ENCODE data around the gene TSSC4.

Gene TSSC4

GRCh38 chr11:2385156-2386151, 15.1 kb upstream of the TSSC4 start:
- DNase-seq (ENCODE audit: extremely low read depth in 1 of 2, low read depth in 1 of 2), result no peak

GRCh38 chr11:2386591-2386990, 14.0 kb upstream of the TSSC4 start:
- DNase-seq (ENCODE audit: extremely low read depth in 1 of 2, low read depth in 1 of 2), result no peak

- no peak for DNase-seq (ENCODE audit: extremely low read depth in 1 of 2, low read depth in 1 of 2)
Measured at GRCh38 chr11:2387266-2387987, 13.1 kb upstream of the TSSC4 start.

- DNase-seq (ENCODE audit: extremely low read depth in 1 of 2, low read depth in 1 of 2), result no peak
Measured at GRCh38 chr11:2388431-2389376, 11.8 kb upstream of the TSSC4 start.

- no peak for DNase-seq (ENCODE audit: extremely low read depth in 1 of 2, low read depth in 1 of 2)
Measured at GRCh38 chr11:2389377-2390026, 11.0 kb upstream of the TSSC4 start.

GRCh38 chr11:2390091-2390724, 10.3 kb upstream of the TSSC4 start:
- DNase-seq (ENCODE audit: extremely low read depth in 1 of 2, low read depth in 1 of 2), result no peak

- DNase-seq (ENCODE audit: extremely low read depth in 1 of 2, low read depth in 1 of 2), result no peak
Measured at GRCh38 chr11:2390725-2391151, 9.8 kb upstream of the TSSC4 start.

- no peak for DNase-seq (ENCODE audit: extremely low read depth in 1 of 2, low read depth in 1 of 2)
Measured at GRCh38 chr11:2391181-2391975, 9.2 kb upstream of the TSSC4 start.

GRCh38 chr11:2392241-2392959, 8.2 kb upstream of the TSSC4 start:
- DNase-seq (ENCODE audit: extremely low read depth in 1 of 2, low read depth in 1 of 2), result no peak

GRCh38 chr11:2393111-2393868, 7.3 kb upstream of the TSSC4 start:
- no peak for DNase-seq (ENCODE audit: extremely low read depth in 1 of 2, low read depth in 1 of 2)

GRCh38 chr11:2393941-2394817, 6.4 kb upstream of the TSSC4 start:
- no peak for DNase-seq (ENCODE audit: extremely low read depth in 1 of 2, low read depth in 1 of 2)

GRCh38 chr11:2394818-2395105, 5.8 kb upstream of the TSSC4 start:
- no peak for DNase-seq (ENCODE audit: extremely low read depth in 1 of 2, low read depth in 1 of 2)

- no peak for DNase-seq (ENCODE audit: extremely low read depth in 1 of 2, low read depth in 1 of 2)
Measured at GRCh38 chr11:2395211-2395730, 5.3 kb upstream of the TSSC4 start.

- no peak for DNase-seq (ENCODE audit: extremely low read depth in 1 of 2, low read depth in 1 of 2)
Measured at GRCh38 chr11:2395856-2396255, 4.7 kb upstream of the TSSC4 start.

GRCh38 chr11:2396471-2396870, 4.1 kb upstream of the TSSC4 start:
- no peak for DNase-seq (ENCODE audit: extremely low read depth in 1 of 2, low read depth in 1 of 2)

GRCh38 chr11:2397005-2397404, 3.5 kb upstream of the TSSC4 start:
- DNase-seq (ENCODE audit: extremely low read depth in 1 of 2, low read depth in 1 of 2), result no peak
